WTC11 (cell line): ENCODE data around the gene TARM1.

ENCODE experiments used
- CREM ChIP-seq: sonication (generic); formaldehyde crosslinking; IDR thresholded peaks from 2 replicates; pipeline ENCODE4 v1.8.1; 2022; ENCODE audit warnings: mild to moderate bottlenecking, missing genetic modification reagents, moderate library complexity
- CTCF ChIP-seq: fragments of 200-600 bp; IDR thresholded peaks from 2 replicates; pipeline ENCODE4 v1.8.0; 2022; ENCODE audit warnings: antibody characterized with exemption
- FOXP4 ChIP-seq: sonication (generic); formaldehyde crosslinking; IDR thresholded peaks from 2 replicates; pipeline ENCODE4 v1.8.0; 2022; ENCODE audit warnings: mild to moderate bottlenecking, missing genetic modification reagents
- STAT6 ChIP-seq: sonication (generic); formaldehyde crosslinking; conservative IDR thresholded peaks from 2 replicates; pipeline ENCODE4 v1.8.1; 2023; ENCODE audit warnings: mild to moderate bottlenecking, low read depth, missing genetic modification reagents, moderate library complexity

GRCh38 chr19:54073829-54074228, 7.3 kb downstream of the TARM1 start:
- TF ChIP-seq FOXP4 (CRISPR knock-in tag) (no peak), CTCF (no peak), STAT6 (CRISPR knock-in tag) (no peak), CREM (CRISPR knock-in tag) (no peak)
